AG09309 (cell line): ENCODE data around the gene RCOR1.

Experiments used
- DNase-seq: peaks from one replicate; pipeline ENCODE4 v3.0.0-alpha.2; 2010; ENCODE audit warnings: low read depth
- H3K4me3 ChIP-seq: 2 replicates; pipeline ENCODE4 v1.5.1; 2011; ENCODE audit warnings: mild to moderate bottlenecking, low read depth, low read length, moderate library complexity; ENCODE audit not compliant: control insufficient read depth
- TF ChIP-seq, protein P1 (sequence below): IDR thresholded peaks from 2 replicates; pipeline ENCODE4 v1.5.1; 2011; ENCODE audit warnings: mild to moderate bottlenecking, low read depth, low read length, inconsistent platforms; ENCODE audit not compliant: insufficient read depth, control insufficient read depth; ENCODE audit errors: missing control alignments

The RCOR1 gene

DNA sequence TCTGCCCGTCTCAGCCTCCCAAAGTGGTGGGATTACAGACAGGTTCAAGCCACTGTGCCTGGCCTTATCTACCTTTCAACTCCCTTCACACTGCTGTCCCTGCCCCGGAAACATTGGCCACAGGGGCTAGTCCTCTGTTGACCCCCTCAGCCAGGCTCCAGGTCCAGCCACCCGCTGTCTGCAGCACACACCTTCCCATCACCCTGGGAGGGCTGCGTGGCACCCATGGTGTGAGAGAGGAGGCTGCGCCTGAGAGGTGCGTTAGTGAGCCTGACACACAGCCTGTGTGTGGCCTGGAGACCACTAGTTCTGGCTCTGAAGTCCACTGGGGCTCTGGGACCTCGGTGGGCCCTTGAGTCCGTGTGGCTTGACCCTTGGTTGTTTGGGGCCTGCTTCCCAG lies 156.4 kb downstream of the RCOR1 start:
- TF ChIP-seq, protein P1, sequence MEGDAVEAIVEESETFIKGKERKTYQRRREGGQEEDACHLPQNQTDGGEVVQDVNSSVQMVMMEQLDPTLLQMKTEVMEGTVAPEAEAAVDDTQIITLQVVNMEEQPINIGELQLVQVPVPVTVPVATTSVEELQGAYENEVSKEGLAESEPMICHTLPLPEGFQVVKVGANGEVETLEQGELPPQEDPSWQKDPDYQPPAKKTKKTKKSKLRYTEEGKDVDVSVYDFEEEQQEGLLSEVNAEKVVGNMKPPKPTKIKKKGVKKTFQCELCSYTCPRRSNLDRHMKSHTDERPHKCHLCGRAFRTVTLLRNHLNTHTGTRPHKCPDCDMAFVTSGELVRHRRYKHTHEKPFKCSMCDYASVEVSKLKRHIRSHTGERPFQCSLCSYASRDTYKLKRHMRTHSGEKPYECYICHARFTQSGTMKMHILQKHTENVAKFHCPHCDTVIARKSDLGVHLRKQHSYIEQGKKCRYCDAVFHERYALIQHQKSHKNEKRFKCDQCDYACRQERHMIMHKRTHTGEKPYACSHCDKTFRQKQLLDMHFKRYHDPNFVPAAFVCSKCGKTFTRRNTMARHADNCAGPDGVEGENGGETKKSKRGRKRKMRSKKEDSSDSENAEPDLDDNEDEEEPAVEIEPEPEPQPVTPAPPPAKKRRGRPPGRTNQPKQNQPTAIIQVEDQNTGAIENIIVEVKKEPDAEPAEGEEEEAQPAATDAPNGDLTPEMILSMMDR: no peak
- no peak overlapping the region for H3K4me3 ChIP-seq
- no peak for DNase-seq

- TF ChIP-seq, protein P1: no peak
- no peak overlapping the region for H3K4me3 ChIP-seq
- no peak for DNase-seq
Observed at GRCh38 chr14:102749393-102750305, 157.2 kb downstream of the RCOR1 start.

DNA sequence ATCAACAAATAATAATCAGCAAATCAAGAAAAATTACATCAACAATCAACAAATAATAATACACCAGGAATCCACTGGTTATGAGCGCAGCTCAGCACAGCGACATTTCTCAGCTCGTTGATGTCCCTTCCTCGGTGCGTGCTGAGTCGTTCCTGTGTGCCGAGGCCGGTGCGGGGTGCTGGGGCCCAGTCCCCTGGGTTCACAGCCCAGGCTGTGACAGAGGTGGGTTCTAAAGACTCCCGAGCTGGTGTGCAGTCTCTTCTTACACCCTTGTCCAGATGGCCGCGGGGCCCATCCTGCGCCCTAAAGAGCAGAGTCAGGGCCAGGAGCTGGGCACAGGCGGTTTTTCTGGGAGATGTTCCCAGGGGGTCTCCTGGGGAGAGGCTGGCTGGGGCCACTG lies 157.9 kb downstream of the RCOR1 start:
- TF ChIP-seq, protein P1: no peak
- no peak for DNase-seq
- H3K4me3 ChIP-seq: no peak overlapping the region

DNA sequence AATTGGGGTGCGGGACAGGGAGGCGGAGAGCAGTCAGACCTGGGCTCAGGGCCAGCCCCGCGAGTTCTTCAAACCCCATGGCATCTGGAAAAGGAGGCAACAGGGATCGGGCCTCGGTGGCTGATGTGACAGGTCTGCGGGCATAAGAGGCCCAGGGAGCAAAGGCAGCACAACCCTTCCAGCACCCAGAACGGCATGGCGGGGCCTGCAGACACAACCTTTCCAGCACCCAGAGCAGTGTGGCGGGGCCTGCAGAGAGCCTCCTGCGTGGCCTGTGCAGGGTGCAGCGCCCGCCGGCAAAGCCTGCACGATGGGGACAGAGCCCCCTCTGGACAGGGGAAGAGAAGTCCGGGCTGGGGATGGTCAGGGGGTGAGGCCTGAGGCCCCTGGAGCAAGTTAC lies 158.6 kb downstream of the RCOR1 start:
- H3K4me3 ChIP-seq: no peak overlapping the region
- TF ChIP-seq, protein P1: no peak
- DNase-seq: no peak

DNA sequence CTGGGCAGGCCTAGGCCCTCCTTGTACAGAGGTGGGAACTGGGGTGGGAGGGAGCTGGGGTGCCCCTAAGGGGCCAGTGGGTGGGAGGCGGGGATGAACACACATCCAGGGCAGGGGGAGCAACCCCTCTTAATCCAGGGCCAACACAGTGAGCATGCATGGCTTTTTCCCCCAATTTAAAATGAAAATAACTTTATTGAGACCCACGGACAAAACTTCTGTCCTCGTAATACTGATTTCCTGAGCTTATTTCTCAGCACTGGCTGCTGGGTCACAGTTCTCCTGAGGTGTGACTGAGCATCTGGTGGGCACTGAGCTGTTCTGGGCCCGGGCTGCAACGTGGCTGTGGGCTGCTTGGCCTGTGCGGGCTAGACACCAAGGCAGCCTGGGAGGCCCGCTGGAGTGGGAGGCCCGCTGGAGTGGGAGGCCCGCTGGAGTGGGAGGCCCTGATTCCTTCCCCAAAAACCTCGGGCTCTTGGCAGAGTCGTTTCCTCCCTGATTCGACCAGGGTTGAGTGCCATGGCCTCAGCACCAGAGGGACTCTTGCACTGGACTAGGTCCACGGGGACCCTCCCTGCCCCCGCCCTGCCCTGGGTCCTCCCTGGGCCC lies 159.9 kb downstream of the RCOR1 start:
- TF ChIP-seq, protein P1: no peak

GRCh38 chr14:102754370-102755262 lies 162.2 kb downstream of the RCOR1 start:
- DNase-seq: no peak
- no peak overlapping the region for H3K4me3 ChIP-seq
- TF ChIP-seq, protein P1: no peak

More for the DNA sequence above, 159.9 kb downstream of the RCOR1 start:
- DNase-seq: no peak
- no peak overlapping the region for H3K4me3 ChIP-seq
